NOMO-1 (cell line): ENCODE results near the gene TRMT10B.
A peak's percentile ranks its signal among the peaks of the same experiment; 100 is the strongest.
"Not testable (repeated sequence)": the region's sequence is repeated elsewhere in the genome, so short reads cannot be mapped to it uniquely, and the experiment has no call there.

Experiments
- DNase-seq, 2 experiments: peaks; one replicate each; lab custom pipeline; 2025; ENCODE audit not compliant: unreplicated experiment in 2 of 2; lab: John Stamatoyannopoulos, UW

TRMT10B gene

DNA sequence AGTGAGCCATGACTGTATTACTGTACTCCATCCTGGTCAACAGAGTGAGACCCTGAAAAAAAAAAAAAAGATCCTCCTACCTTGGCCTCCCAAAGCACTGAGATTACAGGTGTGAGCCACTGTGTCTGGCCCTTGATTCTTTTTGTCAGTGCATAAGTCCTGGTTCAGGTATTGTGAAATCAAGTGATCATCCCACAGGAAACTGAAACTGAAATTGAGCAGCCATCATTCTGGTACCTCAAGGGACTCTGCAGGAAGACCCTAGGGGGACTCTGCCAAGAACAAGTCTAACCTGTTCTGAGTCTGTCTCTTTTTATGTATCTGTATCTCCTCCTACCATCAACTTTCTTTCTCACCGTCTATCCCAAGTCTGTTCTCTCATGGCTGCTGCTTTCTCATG is 45.1 kb downstream of the TRMT10B start:
- DNase-seq: no peak

DNA sequence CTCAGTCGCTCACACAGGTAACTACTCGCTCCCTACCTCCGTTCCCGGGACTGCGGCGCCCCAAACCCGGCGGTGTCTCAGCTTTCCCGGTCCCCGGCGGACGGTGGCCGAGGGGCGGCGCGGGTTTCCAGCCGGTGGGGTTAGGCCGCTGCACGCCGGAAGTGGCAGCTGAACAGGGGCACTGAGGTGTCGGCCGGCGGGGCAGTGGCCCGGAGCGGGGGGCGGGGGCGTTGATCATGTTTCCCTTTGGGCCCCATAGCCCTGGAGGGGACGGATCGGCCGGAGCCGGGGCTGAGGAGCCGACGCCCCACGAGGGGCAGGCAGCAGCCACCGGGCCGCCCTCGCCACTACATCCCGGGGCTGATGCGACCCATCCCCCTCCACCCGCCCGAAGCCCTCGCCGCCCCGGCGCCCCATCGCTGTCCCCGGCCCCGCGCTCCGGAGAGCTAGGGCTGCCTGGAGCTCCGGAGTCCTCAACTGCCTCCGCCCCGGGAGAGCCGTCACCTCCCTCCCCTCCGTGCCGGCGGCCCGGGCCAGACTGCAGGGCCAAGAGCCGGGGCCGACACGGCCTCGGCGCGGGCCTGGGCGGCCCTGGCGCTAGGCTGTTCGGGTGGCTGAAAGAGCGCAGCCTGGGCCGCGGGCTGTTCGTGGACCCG is 47.2 kb downstream of the TRMT10B start, which contains the start of gene DCAF10:
Gene DCAF10 (plus strand): TSS at position 167 of the 656 bp plus-strand sequence. CDS start 70 bp downstream, at position 237.
- DNase-seq: peak; percentile 17 to 35

GRCh38 chr9:37801287-37801850 is 47.8 kb downstream of the TRMT10B start:
- DNase-seq: no peak

DNA sequence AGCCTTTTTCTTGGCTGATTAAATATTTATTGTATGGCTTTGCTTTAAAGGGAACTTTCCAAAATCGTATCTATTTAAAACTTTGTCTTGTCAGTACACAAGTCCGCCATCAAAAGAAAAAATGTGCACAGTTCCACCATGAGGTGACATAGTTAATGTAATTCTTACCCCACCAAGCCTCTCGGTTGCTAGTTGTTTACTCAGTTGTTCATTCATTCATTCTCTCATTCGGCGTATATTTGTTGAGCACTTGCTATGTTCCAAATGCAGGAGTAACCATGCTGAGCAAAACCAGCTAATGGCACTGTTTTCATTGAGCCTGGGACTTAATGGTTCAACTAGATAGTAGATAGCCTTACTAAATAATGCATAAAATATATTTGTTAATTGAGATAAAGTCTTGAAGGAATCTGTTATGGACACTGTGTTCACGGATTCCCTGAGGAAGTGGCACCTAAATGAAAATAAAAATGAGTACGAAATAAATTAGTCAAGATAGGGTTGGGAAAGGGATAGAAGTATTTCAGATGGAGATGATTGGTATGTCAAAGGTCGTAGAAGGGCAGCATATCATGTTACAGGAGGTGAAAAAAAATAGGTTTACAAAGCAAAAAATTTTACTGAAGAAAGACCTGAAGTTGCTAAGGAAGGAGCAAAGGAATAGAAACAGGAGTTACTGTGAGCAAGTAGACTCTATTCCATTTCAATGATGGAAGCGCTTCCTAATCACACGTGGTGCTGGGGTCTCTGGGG is 48.5 kb downstream of the TRMT10B start:
- DNase-seq: no peak

- DNase-seq: no peak
Measured at GRCh38 chr9:37806271-37806670, 52.7 kb downstream of the TRMT10B start.

GRCh38 chr9:37809676-37810075 is 56.1 kb downstream of the TRMT10B start:
- not testable (repeated sequence) for DNase-seq

- no peak for DNase-seq
Measured at GRCh38 chr9:37811906-37812476, 58.4 kb downstream of the TRMT10B start.

GRCh38 chr9:37812773-37813379 is 59.3 kb downstream of the TRMT10B start:
- no peak for DNase-seq

DNA sequence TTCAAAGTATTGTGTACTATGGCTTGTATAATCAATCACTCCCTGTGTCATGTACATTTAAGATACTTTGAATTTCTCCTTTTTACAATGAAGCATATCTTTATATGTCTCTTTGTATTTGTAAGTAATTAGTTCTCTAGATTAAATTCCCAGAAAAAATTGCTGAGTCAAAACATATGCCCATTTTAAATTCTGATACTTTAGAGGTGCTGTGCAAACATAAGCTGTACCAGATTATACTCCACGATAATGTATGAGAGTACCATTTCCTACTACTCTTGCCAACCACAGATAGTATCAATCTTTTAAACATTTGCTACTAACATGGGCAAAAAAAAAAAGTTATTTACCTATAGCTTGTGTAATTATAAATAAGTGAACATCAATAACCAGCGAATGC is 65.2 kb downstream of the TRMT10B start:
- DNase-seq: no peak

DNA sequence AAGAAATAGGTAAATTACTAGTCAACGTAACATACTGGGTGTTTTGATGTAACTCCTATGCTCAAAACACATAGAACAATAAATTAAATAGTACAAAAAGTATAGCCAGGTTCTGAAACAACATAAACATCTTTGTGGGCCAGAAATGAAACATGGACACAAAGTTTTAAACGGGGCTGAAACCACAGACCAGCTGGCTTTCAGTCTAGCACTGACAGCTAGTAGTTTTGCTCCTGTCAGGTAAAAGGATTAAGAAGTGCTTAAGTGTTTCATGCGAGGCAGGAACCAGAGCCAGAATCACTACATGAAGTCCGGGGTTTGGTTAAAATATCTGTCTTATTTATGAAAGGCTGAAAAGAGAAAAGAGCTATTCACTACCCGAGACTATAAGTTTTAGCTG is 66.5 kb downstream of the TRMT10B start:
- DNase-seq: no peak

DNA sequence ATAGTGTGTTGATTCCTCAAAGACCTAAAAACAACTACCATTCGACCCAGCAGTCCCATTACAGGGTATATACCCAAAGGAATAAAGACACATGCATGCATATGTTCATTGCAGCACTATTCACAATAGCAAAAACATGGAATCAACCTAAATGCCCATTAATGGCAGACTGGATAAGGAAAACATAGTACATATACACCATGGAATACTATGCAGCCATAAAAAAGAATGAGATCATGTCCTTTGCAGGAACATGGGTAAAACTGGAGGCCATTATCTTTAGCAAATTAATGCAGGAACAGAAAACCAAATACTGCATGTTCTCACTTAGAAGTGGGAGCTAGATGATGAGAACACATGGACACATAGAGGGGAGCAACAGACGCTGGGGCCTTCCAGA is 71.6 kb downstream of the TRMT10B start:
- not testable (repeated sequence) for DNase-seq

- no peak for DNase-seq
Measured at GRCh38 chr9:37827483-37828165, 74.0 kb downstream of the TRMT10B start.
